DMS 273 (cell line): Measurements from ENCODE around the gene C9orf50.
A peak's percentile ranks its signal among the peaks of the same experiment; 100 is the strongest.

Experiments
- DNase-seq: peaks from one replicate; lab custom pipeline; 2025; ENCODE audit not compliant: unreplicated experiment; lab: John Stamatoyannopoulos, UW

Gene C9orf50

DNA sequence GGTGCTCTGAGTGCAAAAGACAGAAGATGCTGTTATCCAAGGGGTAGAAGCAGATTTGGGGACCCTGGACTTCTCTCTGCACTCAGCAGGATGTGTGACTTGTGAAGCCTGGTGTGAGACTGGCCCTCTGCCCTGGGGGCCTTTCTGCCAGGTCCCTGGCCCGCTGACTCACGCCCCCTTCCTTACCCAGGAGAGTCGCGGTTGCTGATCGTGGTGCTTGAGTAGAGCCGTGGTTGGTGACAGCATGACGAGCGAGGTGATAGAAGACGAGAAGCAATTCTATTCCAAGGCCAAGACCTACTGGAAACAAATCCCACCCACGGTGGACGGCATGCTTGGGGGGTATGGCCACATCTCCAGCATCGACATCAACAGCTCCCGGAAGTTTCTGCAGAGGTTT, 11.6 kb upstream of the C9orf50 start:
- no peak for DNase-seq

DNA sequence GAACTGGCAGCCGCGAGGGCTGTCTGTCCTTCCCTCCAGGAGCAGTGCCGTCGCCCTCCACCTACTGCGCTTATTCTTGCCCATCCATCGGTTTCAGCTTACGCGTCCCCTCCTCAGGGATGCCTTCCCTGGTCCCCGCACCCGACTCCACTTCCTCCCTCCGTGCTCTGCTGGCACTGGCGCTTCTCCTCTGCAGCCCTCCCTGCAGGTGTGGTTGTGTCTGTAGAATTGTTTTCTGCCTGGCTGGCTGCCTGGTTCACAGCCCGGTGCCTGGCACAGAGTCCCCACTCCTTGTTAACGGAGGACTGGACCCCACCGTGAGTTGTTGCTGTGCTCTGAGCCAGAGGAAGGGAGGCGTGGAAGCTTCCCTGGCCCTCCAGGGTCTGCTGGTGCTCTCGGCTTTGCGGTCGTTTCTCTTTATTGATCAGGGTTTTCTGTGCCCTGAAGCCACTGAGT, 10.8 kb upstream of the C9orf50 start:
- no peak for DNase-seq

DNA sequence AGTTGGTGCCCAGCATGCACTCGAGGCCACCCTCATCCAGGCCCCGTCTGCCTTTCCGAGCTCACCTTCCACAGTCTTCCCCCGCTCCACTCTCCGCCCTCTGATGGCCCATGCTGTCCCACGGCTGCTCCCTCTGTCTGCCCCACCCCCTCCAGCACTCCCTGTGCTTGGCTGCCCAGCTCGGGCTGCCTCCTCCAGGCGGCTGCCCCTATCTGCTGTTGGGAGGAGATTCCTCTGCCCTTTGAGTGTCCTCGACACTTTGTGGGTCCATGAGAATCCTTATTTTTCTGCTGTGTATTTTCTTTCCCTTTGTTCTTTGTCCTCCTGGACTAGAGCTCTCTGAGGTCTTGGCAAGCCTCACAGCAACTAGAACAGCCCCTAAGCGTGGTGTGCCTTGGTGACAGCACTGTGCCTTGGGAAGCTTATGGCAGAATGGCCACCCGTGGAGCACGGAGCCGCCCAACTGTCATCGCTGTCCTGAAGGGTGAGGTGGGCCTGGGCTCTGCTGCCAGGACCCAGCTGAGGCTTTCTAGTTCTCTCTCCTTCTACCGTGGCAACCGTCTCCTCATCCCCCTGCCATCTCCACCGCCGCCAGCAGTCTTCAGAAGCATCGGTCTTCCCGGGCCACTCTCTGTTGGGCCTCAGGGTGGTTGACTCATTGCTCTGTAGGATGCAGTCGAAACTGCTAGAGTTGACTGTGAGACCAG, 10.2 kb upstream of the C9orf50 start:
- DNase-seq = no peak

DNA sequence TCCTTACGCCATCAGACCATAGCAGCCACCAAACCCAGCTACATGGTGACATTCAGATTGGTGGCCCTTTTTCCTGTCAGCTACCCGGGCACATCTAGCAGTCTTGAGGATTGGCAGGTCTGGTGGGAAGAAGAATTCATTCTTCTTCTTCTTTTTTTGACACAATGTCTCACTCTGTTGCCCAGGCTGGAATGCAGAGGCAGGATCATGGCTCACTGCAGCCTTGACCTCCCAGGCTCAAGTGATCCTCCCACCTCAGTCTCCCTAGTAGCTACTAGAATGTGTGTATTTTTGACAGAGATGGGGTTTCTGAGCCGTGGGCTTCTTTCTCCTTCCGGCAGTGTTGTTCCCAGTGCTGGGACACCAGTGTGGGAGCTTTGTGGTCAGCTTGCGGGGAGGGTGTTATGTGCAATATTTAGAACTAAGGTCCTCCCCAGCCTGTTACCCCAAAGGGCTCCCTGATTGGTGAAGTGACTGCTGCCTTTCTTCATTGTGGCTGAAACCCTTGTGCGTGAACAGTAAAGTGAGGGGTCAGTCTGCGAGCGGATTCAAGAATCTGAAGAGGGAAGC, 8.4 kb upstream of the C9orf50 start:
- no peak for DNase-seq

DNA sequence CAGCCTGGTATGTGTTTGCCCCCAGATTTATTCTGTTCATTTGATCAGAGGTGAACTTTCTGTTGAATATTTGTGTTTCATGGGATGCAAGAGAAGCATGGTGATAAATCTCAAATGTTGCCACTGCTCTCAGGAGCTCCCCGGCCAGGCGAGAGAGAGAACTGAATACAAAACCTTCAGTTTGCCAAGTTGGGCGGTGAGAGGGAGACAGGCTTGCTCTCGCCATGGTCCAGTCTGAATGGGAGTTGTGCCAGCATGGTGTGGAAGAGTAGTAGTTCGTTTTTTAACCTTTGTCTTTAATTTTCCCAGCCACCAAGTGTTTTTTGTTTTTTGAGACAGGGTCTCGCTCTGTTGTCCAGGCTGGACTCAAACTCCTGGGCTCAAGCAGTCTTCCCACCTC, 7.8 kb upstream of the C9orf50 start:
- DNase-seq = no peak

DNA sequence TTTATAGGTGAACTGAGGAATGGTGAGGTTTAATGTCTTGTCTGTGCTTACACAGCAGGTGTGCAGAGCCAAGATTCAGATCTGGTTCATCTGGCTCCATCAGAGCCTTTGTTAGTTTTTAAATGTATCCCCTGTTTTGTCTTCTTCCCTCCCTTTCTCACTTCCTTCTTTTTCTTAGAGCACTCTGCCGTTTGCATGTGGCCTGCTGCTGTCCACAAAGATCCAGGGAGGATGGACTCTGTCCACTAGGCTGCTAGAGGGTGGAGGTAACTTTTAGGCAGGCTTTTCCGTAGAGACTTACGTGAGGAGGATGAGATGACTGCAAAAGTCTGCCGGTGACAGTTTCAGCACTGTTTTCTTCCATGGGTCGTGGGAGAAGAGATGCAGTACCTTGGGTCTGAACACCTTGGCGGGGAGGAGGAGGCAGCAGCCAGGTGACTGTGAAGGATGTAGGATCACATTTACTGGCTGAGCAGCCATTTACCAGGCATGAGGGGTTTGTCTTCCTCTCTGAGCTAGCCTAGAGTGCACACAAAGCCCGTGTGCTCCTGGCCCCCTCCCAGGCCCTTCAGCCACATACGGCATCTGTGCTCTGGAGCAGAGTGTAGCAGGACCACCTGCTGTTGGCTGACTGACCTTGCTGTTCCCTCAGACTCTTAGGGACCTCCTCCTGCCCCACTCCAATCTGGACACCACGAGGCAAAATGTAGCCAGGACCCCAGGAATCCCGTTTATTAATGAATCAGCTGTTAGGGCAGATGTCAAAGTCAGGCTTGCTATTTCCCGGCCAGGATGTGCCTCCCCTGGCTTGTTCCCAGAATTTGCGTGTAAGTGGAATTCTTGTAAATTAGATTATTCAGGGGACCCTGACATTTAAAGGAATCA, 6.9 kb upstream of the C9orf50 start:
- peak; percentile 90 for DNase-seq

DNA sequence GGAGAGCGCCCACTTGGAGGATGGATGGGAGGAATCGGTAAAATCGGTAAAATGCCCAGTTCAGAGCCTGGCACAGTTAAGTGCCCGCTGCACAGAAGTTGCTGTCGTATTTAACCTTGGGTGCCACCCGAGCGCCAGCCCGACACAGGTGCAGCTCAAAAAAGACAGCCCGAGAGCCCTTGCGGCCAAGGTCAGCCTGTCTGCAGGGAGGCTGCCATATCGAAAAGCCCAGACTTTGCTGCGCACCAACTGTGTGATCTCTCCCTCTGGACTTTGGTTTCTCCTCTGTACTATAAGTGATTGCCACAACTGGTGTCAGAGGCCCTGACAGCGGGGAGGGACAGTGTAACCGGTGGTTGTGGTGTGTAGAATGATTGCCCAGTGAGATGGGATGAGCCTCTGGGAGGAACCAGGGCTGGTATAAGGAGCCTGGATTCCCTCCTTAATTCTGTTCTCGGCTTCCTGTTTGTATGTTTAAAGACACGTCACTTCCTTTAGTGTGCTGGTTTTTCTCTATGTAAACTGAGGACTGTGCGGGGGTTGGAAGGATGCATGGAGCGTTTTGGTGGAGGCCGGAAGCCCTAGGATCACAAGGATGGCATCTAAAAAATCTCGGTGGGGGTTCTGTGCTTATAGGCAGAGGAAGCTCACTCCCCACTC, 5.9 kb upstream of the C9orf50 start:
- peak; percentile 56 for DNase-seq

DNA sequence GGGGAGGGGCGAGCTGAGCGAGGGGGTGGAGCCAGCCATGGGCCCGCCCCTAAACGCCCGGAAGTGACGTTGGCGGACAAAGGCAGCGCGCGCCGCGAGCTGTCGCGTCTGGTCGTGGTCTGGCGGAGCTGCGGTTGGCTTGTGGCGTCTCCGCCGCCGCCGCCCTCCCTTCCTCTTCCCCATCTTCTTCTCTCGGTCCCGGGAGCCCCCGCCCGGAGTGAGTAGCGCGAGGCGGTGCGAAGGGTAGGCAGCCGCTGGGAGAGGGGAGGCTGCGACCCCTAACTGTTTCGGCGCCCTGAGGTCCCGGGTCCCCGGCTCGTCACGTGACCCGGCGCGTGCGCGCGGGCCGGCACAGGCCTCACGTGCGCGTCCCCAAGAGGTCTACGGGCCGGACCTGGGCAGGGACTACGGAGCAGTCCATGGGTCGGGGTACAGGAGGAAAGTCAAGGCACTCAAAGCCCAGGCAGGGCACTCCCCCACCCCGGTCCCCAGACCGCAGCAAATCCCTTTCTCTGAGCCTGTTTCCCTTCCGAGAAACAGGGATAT, 5.3 kb upstream of the C9orf50 start, which contains the start of gene NTMT1:
TSS of gene NTMT1 (plus strand) at position 85 of the 546 bp plus-strand sequence. CDS start 6,541 bp downstream, outside the sequence.
- peak; percentile 88 for DNase-seq

DNA sequence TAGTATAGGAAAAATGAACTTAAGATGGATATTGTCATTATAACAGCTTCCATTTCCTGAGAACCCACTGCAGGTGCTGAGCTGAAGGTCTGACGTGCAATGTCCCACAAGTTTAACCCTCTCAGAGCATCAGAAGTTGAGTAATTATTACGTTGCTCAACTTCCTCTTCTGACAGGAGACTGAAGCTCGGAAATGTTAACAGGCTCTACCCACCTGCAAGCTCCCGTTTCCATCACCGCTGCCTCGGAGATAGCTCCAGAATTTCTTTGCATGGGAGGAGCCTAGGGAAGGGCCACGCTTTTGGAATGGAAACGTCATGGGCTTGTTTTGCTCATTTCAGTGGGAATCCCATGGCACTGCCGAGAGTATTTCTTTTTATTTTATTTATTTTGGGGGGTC, 4.0 kb upstream of the C9orf50 start:
- no peak for DNase-seq

DNA sequence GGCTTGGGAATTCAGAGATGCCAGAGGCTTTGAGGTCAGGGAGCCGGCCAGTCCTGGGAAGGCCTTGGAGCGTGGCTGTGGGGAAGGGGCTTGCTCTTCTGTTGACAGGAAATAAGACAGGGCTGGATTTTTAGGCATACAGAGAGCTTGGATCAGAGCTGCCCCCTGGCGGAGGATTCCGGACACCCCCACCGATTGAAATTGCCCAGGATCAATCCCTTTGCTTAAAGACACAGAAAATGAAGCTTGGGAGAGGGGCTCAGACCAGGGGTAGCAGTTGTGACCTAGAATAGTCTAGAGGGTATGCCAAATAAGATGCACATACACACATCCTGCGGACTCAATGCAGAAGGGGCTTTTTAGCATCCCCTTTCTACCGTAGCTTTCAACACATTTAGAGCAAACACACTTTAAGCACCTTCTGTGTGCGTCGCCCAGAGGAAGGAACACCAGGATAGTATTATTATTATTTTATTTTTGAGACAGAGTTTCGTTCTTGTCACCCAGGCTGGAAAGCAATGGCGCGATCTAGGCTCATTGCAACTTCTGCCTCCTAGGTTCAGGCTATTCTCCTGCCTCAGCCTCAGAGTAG, 3.4 kb upstream of the C9orf50 start:
- DNase-seq = peak; percentile 78

DNA sequence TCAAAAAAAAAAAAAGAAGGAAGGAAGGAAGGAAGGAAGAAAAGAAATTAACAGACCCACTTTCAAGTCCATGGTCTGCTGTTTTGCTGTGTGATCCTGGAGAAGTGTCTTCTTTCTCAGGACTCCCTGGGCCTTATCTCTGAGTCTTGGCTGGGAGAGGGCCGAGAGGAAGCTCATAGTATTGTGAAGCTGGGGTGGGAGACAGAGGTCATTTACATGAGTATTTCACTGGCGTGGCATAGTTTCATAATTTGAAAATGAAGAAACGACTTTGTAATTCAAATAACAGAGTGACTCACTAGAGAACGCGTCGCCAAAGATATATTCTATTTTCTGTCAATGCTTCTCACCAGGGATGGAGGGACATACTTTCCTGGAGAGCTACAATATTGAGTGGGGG, 2.4 kb upstream of the C9orf50 start:
- DNase-seq = no peak

DNA sequence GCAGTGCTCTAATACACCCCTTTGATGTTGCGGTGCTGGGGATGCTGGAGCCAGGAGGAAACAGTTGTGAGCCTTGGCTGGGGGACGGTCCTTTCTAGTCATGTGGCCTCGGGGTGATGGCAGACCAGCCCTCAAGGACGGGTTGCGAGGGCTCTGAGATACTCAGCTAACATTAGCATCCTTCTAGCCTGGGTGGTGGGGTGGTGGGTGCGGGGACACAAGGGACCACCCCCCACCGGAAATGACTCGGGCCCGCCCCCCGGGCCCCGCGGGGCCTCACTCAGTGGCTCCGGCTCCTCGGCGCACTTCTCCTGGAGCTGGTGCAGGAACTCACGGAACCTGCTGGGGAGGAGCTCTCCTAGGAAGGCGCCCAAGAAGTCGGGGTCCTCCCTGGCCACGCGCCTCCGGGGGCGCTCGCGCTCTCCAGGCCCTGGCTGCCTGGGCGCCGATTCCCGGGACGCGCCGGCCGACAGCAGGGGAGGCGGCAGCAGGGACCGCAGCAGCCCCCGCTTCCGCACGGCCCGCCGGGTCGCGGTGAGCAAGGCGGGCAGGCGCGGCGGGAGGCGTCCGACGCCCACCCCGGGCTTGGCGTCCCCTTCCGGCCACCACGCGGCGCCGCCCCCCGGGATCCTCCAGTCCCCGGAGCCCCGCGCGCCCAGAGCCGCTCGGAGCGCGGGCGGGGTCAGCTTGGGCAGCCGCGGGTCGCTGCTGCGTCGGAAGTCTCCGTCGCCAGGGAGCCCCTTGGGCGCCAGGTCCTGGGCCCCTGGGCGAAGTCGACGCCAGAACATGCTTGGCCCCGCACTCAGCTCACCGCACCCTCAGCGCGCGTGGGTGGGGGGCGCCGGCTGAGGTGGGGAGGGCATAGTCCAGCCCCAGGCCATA, 873 bp downstream of the C9orf50 start:
- peak; percentile 66 for DNase-seq

DNA sequence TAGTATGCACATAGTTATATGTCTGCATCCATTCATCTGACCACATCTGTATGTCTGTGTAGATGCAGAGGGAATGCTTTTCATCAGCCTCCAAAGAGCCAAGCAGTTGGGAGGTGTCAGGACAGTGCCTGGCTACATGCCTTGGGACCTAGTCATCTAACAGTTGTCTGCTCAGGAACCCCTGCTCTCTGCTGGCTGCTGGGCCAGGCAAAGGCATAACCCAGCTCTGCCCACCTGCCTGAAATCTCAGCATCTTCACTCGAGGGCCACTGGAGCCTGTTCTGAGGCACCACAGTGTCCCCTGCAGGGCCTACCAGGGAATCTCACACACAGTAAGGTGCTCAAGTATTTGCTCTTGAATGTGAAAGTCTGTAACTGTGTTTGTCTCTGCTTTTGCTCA, 3.7 kb downstream of the C9orf50 start:
- DNase-seq = peak; percentile 68

DNA sequence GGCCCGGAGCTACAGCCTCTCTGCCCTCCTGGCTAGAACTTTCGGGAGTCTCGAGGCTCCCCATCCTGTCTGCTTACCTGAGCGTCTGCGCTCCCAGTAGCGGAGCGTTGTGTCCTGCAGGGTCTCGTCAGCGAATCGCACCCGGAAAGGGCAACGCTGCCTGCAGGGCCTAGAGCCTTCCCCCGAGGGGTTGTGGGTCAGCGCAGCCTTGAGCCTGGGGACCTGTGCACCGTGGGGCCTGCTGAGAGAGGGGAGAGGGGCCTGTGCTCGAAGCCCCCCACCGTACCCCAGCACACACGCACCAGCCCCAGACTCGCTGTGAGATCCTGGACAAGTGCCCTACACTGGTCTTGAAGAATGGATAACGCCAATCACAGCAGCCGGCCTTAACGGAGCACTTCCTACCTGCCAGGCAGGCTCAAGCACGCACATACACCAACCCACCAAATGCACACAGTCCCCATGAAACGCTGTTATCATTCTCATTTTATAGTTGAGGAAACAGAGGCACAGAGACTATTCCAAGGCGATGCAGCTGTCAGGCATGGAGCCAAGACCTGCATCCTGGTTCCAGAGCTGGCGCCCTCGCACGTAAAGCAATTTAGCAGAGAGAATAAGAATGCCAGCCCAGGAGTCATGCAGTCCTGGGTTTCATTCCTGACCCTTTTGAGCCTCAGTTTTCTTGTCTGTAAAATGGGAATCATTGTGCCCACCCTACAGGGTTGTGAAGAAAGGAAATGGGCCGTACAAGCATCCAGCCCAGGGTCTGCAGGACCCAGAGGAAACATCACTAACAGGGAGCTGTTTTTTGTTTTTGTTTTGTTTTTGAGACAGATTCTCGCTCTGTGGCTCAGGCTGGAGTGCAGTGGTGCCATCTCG, 5.3 kb downstream of the C9orf50 start:
- DNase-seq = no peak

DNA sequence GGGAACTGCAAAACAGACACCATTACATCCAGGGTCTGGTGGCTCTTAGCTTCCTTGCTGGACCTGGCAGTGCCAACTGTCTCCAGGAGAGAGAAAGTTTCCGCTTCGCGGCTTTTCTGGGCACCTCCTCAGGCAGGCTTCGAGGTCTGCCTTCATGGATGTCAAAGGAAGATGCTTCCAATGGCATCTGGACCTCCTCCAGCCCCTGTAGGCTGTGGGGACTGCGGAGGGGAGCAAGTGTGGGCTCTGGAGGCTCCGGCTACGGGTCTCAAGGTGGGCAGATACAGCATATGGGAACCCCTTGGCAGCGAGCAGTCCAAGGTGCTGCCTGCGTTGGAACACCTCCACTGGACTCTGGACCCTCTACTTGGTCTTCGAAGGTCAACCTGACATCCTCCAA, 6.0 kb downstream of the C9orf50 start:
- DNase-seq = no peak

DNA sequence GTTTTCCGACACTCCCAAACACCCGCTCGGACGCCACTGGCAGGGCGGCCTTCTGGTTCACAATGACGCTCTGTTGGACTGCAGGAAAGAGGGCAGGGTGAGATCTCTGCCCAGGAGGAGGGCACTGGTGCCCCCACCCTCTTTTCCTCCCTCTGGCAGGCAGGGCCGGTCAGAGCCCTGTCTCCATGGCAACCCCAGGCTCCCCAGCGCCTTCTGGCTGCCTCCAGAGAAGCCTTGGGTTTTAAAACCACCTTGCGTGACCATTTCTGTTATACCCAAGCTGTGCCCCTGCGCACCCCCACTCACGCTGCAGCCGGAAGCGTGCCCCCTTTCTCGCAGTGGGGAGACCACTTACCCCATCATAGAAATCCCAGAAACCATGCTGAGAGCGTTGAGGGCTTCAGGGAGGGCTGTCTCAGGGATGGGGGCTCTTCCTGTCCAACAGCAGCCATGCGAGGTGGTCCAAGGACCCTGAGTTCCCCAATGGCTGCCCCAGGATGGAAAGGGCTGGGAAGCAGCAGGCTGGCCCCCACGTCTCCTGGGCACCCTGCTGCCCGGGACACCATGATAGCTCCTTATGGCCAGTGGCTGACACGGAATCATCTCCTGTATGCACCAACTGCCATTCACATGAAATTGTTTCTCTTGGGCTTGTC, 7.3 kb downstream of the C9orf50 start:
- peak; percentile 89 for DNase-seq

DNA sequence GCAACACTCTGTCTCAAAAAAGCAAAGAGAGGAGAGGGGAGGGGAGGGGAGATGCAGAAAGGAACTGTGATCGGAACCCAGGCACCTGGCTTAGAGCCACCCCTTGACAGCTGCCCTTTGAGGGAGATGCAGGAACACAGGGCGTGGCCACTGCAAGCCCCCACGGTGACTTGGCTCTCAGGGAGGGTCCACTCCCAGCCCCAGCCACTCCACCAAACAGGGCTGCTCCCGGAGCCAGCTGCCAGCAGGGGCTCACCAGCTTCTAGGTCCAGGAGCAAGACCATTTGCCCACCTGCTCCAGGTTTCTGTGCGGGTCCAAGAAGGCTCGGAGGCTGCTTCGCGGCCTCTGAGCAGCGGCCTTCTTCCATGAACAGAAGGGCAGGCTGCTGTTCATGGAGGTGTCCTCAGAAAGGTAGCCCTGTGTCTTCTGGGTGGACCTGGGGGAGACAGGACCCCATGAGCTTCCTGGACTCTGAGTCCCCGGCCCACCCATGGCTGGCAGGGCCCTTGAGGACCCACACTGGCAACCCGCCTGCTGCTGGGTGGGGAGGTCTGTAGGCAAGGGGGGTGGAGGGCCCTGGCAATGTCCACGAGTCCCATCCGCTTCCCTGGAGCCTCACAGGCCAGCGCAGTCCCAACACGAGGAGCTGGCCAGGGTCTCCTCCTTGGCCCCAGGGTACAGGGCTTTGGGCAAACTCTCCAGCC, 7.9 kb downstream of the C9orf50 start:
- peak; percentile 69 for DNase-seq

DNA sequence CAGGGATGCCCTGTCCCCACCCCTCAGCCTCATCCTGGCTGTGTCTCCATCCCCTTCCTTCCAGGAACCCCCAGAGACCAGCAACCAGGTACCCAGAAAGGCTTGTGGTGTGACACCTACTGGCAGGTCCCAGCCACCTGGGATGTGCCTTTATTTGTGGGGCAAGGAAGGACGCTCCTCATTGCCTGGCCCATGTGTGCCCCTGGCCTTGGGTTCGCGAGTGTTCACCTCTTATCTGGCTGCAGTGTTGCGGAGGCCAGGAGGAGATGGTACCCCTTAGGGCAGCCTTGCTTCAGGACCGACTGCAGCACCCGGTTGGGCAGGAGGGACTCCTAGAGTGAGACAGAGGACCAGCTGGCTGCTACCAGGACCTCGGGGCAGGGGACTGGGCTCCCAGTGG, 8.8 kb downstream of the C9orf50 start:
- no peak for DNase-seq
